ENCODE results near the gene HSPA12A.

HSPA12A gene

DNA sequence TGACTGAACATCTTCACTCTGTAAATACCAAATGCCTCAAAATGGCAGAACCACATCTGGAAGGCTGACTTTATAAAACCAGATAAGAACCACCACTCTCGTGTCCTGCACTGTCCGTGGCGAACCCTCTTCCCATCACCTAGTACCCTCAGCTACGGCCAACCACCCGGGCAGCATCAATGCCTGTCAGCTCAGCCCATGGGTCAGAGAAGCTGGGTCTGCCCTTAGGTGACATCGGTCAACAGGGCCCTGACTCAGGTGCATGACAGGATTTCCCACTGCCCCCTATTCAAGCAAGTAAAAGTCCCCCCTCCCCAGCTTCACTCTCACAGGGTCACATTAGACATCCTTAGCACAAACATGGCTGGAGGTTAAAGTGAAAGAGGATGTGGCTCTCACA lies 56.6 kb downstream of the HSPA12A start:
- Histone ChIP-seq H3K4me1 (ENCODE audit: control insufficient read depth, insufficient read depth, low read length) (no peaks in the 10 kb centered on the region), H3K27ac (ENCODE audit: extremely low read depth, low read depth, low read length) (no peak overlapping the region), H3K9me3 (ENCODE audit: control insufficient read depth, insufficient read depth, low read depth, low read length) (no peaks in the 10 kb centered on the region), H3K36me3 (ENCODE audit: control insufficient read depth in 2 of 2, insufficient read depth in 1 of 2, low read length in 2 of 2) (peaks cover 0 to 11% of the 10 kb centered on the region in 2 experiments; a peak in 1 of 3 replicates), H3K4me3 (ENCODE audit: low read depth, low read length) (no peak overlapping the region)
- ChIA-PET CTCF (interaction anchor here (0.7 to 4.4 kb wide), 3 partner anchors 11 to 1536 kb away, joined by 3 to 27 read pairs (median 4); no protein-coding TSS in a partner anchor), POLR2A (interaction anchor here (0.6 kb wide), 1 partner anchor 10 kb away, joined by 3 read pairs; no protein-coding TSS in a partner anchor)
- TF ChIP-seq, protein P1, sequence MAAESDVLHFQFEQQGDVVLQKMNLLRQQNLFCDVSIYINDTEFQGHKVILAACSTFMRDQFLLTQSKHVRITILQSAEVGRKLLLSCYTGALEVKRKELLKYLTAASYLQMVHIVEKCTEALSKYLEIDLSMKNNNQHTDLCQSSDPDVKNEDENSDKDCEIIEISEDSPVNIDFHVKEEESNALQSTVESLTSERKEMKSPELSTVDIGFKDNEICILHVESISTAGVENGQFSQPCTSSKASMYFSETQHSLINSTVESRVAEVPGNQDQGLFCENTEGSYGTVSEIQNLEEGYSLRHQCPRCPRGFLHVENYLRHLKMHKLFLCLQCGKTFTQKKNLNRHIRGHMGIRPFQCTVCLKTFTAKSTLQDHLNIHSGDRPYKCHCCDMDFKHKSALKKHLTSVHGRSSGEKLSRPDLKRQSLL (tag by site-specific recombination; IDR thresholded peaks at IDR 0.05): no peak
- TF ChIP-seq, protein P2, sequence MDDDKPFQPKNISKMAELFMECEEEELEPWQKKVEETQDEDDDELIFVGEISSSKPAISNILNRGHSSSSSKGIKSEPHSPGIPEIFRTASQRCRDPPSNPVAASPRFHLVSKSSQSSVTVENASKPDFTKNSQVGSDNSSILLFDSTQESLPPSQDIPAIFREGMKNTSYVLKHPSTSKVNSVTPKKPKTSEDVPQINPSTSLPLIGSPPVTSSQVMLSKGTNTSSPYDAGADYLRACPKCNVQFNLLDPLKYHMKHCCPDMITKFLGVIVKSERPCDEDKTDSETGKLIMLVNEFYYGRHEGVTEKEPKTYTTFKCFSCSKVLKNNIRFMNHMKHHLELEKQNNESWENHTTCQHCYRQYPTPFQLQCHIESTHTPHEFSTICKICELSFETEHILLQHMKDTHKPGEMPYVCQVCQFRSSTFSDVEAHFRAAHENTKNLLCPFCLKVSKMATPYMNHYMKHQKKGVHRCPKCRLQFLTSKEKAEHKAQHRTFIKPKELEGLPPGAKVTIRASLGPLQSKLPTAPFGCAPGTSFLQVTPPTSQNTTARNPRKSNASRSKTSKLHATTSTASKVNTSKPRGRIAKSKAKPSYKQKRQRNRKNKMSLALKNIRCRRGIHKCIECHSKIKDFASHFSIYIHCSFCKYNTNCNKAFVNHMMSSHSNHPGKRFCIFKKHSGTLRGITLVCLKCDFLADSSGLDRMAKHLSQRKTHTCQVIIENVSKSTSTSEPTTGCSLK (tag by site-specific recombination; IDR thresholded peaks at IDR 0.05): no peak
- TF ChIP-seq, protein P3, sequence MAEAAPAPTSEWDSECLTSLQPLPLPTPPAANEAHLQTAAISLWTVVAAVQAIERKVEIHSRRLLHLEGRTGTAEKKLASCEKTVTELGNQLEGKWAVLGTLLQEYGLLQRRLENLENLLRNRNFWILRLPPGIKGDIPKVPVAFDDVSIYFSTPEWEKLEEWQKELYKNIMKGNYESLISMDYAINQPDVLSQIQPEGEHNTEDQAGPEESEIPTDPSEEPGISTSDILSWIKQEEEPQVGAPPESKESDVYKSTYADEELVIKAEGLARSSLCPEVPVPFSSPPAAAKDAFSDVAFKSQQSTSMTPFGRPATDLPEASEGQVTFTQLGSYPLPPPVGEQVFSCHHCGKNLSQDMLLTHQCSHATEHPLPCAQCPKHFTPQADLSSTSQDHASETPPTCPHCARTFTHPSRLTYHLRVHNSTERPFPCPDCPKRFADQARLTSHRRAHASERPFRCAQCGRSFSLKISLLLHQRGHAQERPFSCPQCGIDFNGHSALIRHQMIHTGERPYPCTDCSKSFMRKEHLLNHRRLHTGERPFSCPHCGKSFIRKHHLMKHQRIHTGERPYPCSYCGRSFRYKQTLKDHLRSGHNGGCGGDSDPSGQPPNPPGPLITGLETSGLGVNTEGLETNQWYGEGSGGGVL (tag by site-specific recombination; IDR thresholded peaks at IDR 0.05): no peak
- TF ChIP-seq, protein P4, sequence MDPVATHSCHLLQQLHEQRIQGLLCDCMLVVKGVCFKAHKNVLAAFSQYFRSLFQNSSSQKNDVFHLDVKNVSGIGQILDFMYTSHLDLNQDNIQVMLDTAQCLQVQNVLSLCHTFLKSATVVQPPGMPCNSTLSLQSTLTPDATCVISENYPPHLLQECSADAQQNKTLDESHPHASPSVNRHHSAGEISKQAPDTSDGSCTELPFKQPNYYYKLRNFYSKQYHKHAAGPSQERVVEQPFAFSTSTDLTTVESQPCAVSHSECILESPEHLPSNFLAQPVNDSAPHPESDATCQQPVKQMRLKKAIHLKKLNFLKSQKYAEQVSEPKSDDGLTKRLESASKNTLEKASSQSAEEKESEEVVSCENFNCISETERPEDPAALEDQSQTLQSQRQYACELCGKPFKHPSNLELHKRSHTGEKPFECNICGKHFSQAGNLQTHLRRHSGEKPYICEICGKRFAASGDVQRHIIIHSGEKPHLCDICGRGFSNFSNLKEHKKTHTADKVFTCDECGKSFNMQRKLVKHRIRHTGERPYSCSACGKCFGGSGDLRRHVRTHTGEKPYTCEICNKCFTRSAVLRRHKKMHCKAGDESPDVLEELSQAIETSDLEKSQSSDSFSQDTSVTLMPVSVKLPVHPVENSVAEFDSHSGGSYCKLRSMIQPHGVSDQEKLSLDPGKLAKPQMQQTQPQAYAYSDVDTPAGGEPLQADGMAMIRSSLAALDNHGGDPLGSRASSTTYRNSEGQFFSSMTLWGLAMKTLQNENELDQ (tag by site-specific recombination; IDR thresholded peaks at IDR 0.05; ENCODE audit: low read depth): no peak
- TF ChIP-seq, protein P5, sequence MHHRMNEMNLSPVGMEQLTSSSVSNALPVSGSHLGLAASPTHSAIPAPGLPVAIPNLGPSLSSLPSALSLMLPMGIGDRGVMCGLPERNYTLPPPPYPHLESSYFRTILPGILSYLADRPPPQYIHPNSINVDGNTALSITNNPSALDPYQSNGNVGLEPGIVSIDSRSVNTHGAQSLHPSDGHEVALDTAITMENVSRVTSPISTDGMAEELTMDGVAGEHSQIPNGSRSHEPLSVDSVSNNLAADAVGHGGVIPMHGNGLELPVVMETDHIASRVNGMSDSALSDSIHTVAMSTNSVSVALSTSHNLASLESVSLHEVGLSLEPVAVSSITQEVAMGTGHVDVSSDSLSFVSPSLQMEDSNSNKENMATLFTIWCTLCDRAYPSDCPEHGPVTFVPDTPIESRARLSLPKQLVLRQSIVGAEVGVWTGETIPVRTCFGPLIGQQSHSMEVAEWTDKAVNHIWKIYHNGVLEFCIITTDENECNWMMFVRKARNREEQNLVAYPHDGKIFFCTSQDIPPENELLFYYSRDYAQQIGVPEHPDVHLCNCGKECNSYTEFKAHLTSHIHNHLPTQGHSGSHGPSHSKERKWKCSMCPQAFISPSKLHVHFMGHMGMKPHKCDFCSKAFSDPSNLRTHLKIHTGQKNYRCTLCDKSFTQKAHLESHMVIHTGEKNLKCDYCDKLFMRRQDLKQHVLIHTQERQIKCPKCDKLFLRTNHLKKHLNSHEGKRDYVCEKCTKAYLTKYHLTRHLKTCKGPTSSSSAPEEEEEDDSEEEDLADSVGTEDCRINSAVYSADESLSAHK (tag by site-specific recombination; IDR thresholded peaks at IDR 0.05): no peak
- TF ChIP-seq ZNF112 (tag by site-specific recombination; IDR thresholded peaks at IDR 0.05) (no peak), ZNF768 (tag by site-specific recombination; IDR thresholded peaks at IDR 0.05) (no peak), ZNF621 (tag by site-specific recombination; IDR thresholded peaks at IDR 0.05) (no peak), ZNF664 (tag by site-specific recombination; IDR thresholded peaks at IDR 0.05) (no peak), ZNF404 (tag by site-specific recombination; IDR thresholded peaks at IDR 0.05) (no peak), ZNF701 (tag by site-specific recombination; IDR thresholded peaks at IDR 0.05) (no peak), HOXA7 (CRISPR knock-in tag; IDR thresholded peaks at IDR 0.05; ENCODE audit: borderline replicate concordance) (no peak), KLF1 (tag by site-specific recombination; IDR thresholded peaks at IDR 0.05) (no peak), ZNF138 (tag by site-specific recombination; IDR thresholded peaks at IDR 0.05; ENCODE audit: borderline replicate concordance) (no peak)
- TF ChIP-seq, protein P6, sequence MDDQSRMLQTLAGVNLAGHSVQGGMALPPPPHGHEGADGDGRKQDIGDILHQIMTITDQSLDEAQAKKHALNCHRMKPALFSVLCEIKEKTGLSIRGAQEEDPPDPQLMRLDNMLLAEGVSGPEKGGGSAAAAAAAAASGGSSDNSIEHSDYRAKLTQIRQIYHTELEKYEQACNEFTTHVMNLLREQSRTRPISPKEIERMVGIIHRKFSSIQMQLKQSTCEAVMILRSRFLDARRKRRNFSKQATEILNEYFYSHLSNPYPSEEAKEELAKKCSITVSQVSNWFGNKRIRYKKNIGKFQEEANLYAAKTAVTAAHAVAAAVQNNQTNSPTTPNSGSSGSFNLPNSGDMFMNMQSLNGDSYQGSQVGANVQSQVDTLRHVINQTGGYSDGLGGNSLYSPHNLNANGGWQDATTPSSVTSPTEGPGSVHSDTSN (CRISPR knock-in tag; IDR thresholded peaks at IDR 0.05): no peak
- TF ChIP-seq, protein P7, sequence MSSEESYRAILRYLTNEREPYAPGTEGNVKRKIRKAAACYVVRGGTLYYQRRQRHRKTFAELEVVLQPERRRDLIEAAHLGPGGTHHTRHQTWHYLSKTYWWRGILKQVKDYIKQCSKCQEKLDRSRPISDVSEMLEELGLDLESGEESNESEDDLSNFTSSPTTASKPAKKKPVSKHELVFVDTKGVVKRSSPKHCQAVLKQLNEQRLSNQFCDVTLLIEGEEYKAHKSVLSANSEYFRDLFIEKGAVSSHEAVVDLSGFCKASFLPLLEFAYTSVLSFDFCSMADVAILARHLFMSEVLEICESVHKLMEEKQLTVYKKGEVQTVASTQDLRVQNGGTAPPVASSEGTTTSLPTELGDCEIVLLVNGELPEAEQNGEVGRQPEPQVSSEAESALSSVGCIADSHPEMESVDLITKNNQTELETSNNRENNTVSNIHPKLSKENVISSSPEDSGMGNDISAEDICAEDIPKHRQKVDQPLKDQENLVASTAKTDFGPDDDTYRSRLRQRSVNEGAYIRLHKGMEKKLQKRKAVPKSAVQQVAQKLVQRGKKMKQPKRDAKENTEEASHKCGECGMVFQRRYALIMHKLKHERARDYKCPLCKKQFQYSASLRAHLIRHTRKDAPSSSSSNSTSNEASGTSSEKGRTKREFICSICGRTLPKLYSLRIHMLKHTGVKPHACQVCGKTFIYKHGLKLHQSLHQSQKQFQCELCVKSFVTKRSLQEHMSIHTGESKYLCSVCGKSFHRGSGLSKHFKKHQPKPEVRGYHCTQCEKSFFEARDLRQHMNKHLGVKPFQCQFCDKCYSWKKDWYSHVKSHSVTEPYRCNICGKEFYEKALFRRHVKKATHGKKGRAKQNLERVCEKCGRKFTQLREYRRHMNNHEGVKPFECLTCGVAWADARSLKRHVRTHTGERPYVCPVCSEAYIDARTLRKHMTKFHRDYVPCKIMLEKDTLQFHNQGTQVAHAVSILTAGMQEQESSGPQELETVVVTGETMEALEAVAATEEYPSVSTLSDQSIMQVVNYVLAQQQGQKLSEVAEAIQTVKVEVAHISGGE (tag by site-specific recombination; conservative IDR thresholded peaks at IDR 0.05; ENCODE audit: low read depth): no peak
- TF ChIP-seq, protein P8, sequence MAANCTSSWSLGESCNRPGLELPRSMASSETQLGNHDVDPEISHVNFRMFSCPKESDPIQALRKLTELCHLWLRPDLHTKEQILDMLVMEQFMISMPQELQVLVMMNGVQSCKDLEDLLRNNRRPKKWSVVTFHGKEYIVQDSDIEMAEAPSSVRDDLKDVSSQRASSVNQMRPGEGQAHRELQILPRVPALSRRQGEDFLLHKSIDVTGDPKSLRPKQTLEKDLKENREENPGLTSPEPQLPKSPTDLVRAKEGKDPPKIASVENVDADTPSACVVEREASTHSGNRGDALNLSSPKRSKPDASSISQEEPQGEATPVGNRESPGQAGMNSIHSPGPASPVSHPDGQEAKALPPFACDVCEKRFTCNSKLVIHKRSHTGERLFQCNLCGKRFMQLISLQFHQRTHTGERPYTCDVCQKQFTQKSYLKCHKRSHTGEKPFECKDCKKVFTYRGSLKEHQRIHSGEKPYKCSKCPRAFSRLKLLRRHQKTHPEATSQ (tag by site-specific recombination; IDR thresholded peaks at IDR 0.05): no peak

Measured in HEK293 (cell line).